Neural crest cell (in vitro differentiated cells): Measurements from ENCODE around the gene GPR157. TPM values are rescaled to one million over a fixed set of nuclear protein-coding genes. Genes with fewer than 3 reads are reported as not detected.

Experiments used
- DNase-seq: peaks from one replicate; pipeline ENCODE4 v3.0.0; 2021; ENCODE audit warnings: low read depth, mixed read lengths, low spot score
- H3K27ac Mint-ChIP-seq: one replicate; pipeline ENCODE4 v1.8.0; 2021; ENCODE audit warnings: mild to moderate bottlenecking, mixed read lengths; ENCODE audit not compliant: unreplicated experiment
- H3K27me3 Mint-ChIP-seq: 2 replicates; pipeline ENCODE4 v1.8.0; 2021; ENCODE audit warnings: low read depth, mild to moderate bottlenecking, mixed read lengths
- H3K36me3 Mint-ChIP-seq: 2 replicates; pipeline ENCODE4 v1.8.0; 2021; ENCODE audit warnings: low read depth, mild to moderate bottlenecking, mixed read lengths
- H3K4me1 Mint-ChIP-seq: 2 replicates; pipeline ENCODE4 v1.8.0; 2021; ENCODE audit warnings: mixed read lengths
- H3K4me3 Mint-ChIP-seq: one replicate; pipeline ENCODE4 v1.8.0; 2021; ENCODE audit warnings: mild to moderate bottlenecking, mixed read lengths
- H3K9me3 Mint-ChIP-seq: 2 replicates; pipeline ENCODE4 v1.8.0; 2021; ENCODE audit warnings: mixed read lengths
- total RNA-seq: library from RNA; stranded (reverse); gene quantifications from 2 replicates; pipeline ENCODE4 v1.2.1, GENCODE V29; 2021
- TF ChIP-seq, protein P1 (sequence below): fragments of 200-600 bp; sonication (generic); conservative IDR thresholded peaks from 2 replicates; pipeline ENCODE4 v1.5.0; 2021; ENCODE audit warnings: antibody characterized with exemption, mild to moderate bottlenecking

GPR157 gene
- total RNA-seq, 1 donor from 2014 or later = 1.9 TPM

GRCh38 chr1:9050803-9051202, 78.1 kb downstream of the GPR157 start:
- H3K27me3 Mint-ChIP-seq = peaks cover 9% of the 10 kb centered on the region
- TF ChIP-seq, protein P1, sequence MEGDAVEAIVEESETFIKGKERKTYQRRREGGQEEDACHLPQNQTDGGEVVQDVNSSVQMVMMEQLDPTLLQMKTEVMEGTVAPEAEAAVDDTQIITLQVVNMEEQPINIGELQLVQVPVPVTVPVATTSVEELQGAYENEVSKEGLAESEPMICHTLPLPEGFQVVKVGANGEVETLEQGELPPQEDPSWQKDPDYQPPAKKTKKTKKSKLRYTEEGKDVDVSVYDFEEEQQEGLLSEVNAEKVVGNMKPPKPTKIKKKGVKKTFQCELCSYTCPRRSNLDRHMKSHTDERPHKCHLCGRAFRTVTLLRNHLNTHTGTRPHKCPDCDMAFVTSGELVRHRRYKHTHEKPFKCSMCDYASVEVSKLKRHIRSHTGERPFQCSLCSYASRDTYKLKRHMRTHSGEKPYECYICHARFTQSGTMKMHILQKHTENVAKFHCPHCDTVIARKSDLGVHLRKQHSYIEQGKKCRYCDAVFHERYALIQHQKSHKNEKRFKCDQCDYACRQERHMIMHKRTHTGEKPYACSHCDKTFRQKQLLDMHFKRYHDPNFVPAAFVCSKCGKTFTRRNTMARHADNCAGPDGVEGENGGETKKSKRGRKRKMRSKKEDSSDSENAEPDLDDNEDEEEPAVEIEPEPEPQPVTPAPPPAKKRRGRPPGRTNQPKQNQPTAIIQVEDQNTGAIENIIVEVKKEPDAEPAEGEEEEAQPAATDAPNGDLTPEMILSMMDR = no peak
- no peak overlapping the region for H3K27ac Mint-ChIP-seq
- no peak for DNase-seq
- H3K36me3 Mint-ChIP-seq = no peaks in the 10 kb centered on the region
- peaks cover 7% of the 10 kb centered on the region for H3K4me1 Mint-ChIP-seq
- no peak overlapping the region for H3K4me3 Mint-ChIP-seq
- H3K9me3 Mint-ChIP-seq = no peaks in the 10 kb centered on the region

Other genes starting within 250 kb of the GPR157 start
- not detected in 2 replicates for gene CA6, start 183.2 kb downstream of the GPR157 start, total RNA-seq
- not detected in 2 replicates for gene SLC2A7, start 102.7 kb downstream of the GPR157 start, total RNA-seq
- gene SLC2A5, start 59.5 kb downstream of the GPR157 start, total RNA-seq = not detected in 2 replicates
- 23.4 and 23.9 TPM in 2 replicates for gene H6PD, start 105.7 kb upstream of the GPR157 start, total RNA-seq
- 1.3 and 1.8 TPM in 2 replicates for gene SPSB1, start 163.8 kb upstream of the GPR157 start, total RNA-seq